ENCODE data around the gene OR2H2. TPM values are rescaled to one million over a fixed set of nuclear protein-coding genes. Genes with fewer than 3 reads are reported as not detected.
A peak's percentile ranks its signal among the peaks of the same experiment; 100 is the strongest.

The OR2H2 gene
- total and polyA plus RNA-seq, 2 donors (not counting 1 experiment from before 2014, with no cell fraction given): not detected

DNA sequence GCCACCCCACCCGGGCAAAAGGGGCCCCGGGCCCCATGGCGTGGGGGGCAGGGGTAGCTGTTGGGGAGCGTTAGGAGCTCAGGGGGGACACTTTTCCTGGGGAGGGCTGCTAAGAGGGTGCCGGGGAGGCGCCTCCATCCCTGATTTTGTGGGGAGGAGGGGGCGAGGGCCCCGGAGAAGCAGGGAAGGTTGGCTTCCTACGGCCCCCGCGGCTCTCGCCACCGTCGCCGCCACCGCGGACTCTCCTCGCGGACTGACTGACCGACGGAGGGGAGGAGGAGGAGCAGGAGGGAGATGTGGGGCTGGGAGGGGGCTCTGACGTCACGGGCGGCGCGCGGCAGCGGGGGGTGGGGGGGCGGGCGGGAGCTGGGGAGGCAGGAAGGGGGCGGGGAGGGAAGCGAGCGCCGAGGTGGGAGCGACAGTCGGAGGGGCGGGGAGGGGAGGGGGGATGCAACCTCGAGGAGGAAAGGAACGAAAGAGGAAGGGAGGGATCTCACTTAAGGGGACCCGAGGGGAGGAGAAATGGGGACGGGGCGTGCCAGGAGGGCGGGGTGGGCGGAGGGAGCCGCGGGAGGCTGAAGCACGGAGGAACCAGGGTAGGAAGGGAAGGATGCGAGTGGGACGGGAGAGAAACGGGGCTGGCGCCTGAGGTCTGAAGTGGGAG is 43.0 kb downstream of the OR2H2 start:
- Histone ChIP-seq H3K4me1 (ENCODE audit: control insufficient read depth in 2 of 2, insufficient read depth in 2 of 2, low read length in 2 of 2) (peaks cover 28 to 45% of the 10 kb centered on the region in 2 donors), H3K4me3 (ENCODE audit: control extremely low read depth in 1 of 5, extremely low read depth in 1 of 5, insufficient read depth in 1 of 5, low read depth in 2 of 5, low read length in 4 of 5) (peak overlapping the region; percentile 68 to 88 (median 80)), H3K27me3 (replicated peaks in 1 of 4; ENCODE audit: control extremely low read depth in 1 of 4, control insufficient read depth in 3 of 4, insufficient read depth in 4 of 4, low read length in 3 of 4) (no peaks in the 10 kb centered on the region), H3K9me3 (ENCODE audit: control extremely low read depth in 1 of 3, control insufficient read depth in 2 of 3, insufficient read depth in 1 of 3, low read length in 2 of 3) (no peaks in the 10 kb centered on the region), H4K20me1 (ENCODE audit: control insufficient read depth, insufficient read depth, low read length, poor library complexity, severe bottlenecking) (peaks cover 22% of the 10 kb centered on the region), H3K27ac (ENCODE audit: low read length in 2 of 2) (peak overlapping the region; percentile 33 to 63), H3K9ac (ENCODE audit: low read length) (peak overlapping the region; percentile 80), H2AFZ (ENCODE audit: insufficient read depth, low read depth, low read length, poor library complexity, severe bottlenecking) (peak overlapping the region; percentile 86), H3K4me2 (replicated peaks; ENCODE audit: low read depth, low read length, poor library complexity, severe bottlenecking) (peak overlapping the region; percentile 98), H3K79me2 (ENCODE audit: control insufficient read depth, insufficient read depth, low read length) (peaks cover 8% of the 10 kb centered on the region), H3K36me3 (replicated peaks in 1 of 2; ENCODE audit: control extremely low read depth in 1 of 2, control insufficient read depth in 1 of 2, extremely low read depth in 1 of 2, insufficient read depth in 2 of 2, low read length in 1 of 2) (peaks cover 0 to 15% of the 10 kb centered on the region in 2 experiments)
- H3K27ac Mint-ChIP-seq: peak overlapping the region; percentile 71
- ChIA-PET CTCF (interaction anchor here (0.6 to 13.5 kb wide), 5 partner anchors 8 to 340 kb away, joined by 3 to 226 read pairs (median 3); no protein-coding TSS in a partner anchor), POLR2A (interaction anchor here (0.6 to 1.9 kb wide), 4 partner anchors 10 to 1174 kb away, joined by 3 to 12 read pairs (median 4); no protein-coding TSS in a partner anchor)
- no peak for TF ChIP-seq EZH2 (IDR thresholded peaks at IDR 0.05; ENCODE audit: borderline replicate concordance, insufficient read depth, low read depth, low read length, poor library complexity, severe bottlenecking)
- TF ChIP-seq, protein P1, sequence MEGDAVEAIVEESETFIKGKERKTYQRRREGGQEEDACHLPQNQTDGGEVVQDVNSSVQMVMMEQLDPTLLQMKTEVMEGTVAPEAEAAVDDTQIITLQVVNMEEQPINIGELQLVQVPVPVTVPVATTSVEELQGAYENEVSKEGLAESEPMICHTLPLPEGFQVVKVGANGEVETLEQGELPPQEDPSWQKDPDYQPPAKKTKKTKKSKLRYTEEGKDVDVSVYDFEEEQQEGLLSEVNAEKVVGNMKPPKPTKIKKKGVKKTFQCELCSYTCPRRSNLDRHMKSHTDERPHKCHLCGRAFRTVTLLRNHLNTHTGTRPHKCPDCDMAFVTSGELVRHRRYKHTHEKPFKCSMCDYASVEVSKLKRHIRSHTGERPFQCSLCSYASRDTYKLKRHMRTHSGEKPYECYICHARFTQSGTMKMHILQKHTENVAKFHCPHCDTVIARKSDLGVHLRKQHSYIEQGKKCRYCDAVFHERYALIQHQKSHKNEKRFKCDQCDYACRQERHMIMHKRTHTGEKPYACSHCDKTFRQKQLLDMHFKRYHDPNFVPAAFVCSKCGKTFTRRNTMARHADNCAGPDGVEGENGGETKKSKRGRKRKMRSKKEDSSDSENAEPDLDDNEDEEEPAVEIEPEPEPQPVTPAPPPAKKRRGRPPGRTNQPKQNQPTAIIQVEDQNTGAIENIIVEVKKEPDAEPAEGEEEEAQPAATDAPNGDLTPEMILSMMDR (IDR thresholded peaks at IDR 0.05): no peak
- H3K27me3 Mint-ChIP-seq: no peaks in the 10 kb centered on the region
- peak overlapping the region; percentile 94 for H3K4me3 Mint-ChIP-seq
- WGBS (ENCODE audit: insufficient coverage): 0% methylated on average over 28 of the region's 51 CpGs
- intact Hi-C loops (cut with micrococcal nuclease): loop anchor here (5.0 kb wide), 2 partner anchors 76 to 124 kb away; a partner anchor contains a TSS
- H3K9me3 Mint-ChIP-seq (ENCODE audit: insufficient read depth): no peaks in the 10 kb centered on the region
- peaks cover 46% of the 10 kb centered on the region for H3K4me1 Mint-ChIP-seq
- DNase-seq: peak; percentile 72
- peak; percentile 22 for ATAC-seq (ENCODE audit: low read depth)

Data from B cell (primary cell).